SK-N-SH (cell line): ENCODE results near the gene AOAH.

Source experiments
- TF ChIP-seq, protein P1 (sequence below): fragments of 200-600 bp; sonication (generic); IDR thresholded peaks from 2 replicates; pipeline ENCODE4 v1.6.1; 2017; ENCODE audit warnings: antibody characterized with exemption, mild to moderate bottlenecking, moderate library complexity
- TF ChIP-seq, protein P2 (sequence below): IDR thresholded peaks from 2 replicates; pipeline ENCODE4 v1.6.1; 2012; ENCODE audit warnings: mild to moderate bottlenecking, low read depth, low read length, moderate library complexity

DNA sequence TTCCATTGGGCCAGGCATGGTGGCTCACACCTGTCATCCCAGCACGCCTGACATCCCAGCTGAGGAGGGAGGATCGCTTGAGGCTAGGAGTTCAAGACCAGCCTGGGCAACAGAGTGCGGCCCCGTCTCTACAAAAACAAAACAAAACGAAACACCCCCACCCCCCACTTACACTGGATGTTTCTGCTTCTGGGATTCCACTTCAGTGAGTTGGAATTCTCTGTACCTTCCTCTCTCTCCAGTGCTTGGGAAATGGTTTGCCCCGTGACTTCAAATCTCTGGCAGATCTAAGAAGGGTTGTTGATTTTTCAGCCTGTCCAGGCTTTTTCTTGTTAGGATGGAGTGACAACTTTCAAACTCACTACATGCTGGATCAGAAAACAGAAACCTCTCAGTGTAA is 227.7 kb downstream of the AOAH start:
- TF ChIP-seq, protein P1, sequence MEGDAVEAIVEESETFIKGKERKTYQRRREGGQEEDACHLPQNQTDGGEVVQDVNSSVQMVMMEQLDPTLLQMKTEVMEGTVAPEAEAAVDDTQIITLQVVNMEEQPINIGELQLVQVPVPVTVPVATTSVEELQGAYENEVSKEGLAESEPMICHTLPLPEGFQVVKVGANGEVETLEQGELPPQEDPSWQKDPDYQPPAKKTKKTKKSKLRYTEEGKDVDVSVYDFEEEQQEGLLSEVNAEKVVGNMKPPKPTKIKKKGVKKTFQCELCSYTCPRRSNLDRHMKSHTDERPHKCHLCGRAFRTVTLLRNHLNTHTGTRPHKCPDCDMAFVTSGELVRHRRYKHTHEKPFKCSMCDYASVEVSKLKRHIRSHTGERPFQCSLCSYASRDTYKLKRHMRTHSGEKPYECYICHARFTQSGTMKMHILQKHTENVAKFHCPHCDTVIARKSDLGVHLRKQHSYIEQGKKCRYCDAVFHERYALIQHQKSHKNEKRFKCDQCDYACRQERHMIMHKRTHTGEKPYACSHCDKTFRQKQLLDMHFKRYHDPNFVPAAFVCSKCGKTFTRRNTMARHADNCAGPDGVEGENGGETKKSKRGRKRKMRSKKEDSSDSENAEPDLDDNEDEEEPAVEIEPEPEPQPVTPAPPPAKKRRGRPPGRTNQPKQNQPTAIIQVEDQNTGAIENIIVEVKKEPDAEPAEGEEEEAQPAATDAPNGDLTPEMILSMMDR, result no peak
- TF ChIP-seq, protein P2, sequence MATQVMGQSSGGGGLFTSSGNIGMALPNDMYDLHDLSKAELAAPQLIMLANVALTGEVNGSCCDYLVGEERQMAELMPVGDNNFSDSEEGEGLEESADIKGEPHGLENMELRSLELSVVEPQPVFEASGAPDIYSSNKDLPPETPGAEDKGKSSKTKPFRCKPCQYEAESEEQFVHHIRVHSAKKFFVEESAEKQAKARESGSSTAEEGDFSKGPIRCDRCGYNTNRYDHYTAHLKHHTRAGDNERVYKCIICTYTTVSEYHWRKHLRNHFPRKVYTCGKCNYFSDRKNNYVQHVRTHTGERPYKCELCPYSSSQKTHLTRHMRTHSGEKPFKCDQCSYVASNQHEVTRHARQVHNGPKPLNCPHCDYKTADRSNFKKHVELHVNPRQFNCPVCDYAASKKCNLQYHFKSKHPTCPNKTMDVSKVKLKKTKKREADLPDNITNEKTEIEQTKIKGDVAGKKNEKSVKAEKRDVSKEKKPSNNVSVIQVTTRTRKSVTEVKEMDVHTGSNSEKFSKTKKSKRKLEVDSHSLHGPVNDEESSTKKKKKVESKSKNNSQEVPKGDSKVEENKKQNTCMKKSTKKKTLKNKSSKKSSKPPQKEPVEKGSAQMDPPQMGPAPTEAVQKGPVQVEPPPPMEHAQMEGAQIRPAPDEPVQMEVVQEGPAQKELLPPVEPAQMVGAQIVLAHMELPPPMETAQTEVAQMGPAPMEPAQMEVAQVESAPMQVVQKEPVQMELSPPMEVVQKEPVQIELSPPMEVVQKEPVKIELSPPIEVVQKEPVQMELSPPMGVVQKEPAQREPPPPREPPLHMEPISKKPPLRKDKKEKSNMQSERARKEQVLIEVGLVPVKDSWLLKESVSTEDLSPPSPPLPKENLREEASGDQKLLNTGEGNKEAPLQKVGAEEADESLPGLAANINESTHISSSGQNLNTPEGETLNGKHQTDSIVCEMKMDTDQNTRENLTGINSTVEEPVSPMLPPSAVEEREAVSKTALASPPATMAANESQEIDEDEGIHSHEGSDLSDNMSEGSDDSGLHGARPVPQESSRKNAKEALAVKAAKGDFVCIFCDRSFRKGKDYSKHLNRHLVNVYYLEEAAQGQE, result no peak
